Stomach (tissue), 4 donors: ENCODE results near the gene ATG5.

Source experiments
- EP300 ChIP-seq: sonication (generic); formaldehyde crosslinking; IDR thresholded peaks from one replicate; pipeline ENCODE4 v1.6.1; 2017; ENCODE audit warnings: antibody characterized with exemption
- POLR2AphosphoS5 ChIP-seq, 3 donors: sonication (generic); formaldehyde crosslinking; IDR thresholded peaks; one replicate each; pipeline ENCODE4 v1.6.1; 2016; ENCODE audit warnings: antibody characterized with exemption in 3 of 3

- TF ChIP-seq EP300 (no peak), POLR2AphosphoS5 (IDR thresholded peaks at IDR 0.05) (no peak)
Measured at GRCh38 chr6:106241498-106241897, 84.1 kb downstream of the ATG5 start.
